Mesothelial cell of epicardium (in vitro differentiated cells): ENCODE measurements around the gene CHD2. TPM values are rescaled to one million over a fixed set of nuclear protein-coding genes. Genes with fewer than 3 reads are reported as not detected.
"Not testable (repeated sequence)": the region's sequence is repeated elsewhere in the genome, so short reads cannot be mapped to it uniquely, and the experiment has no call there.

ENCODE experiments used
- DNase-seq, 2 experiments: peaks; one replicate each; pipeline ENCODE4 v3.0.0; 2021; ENCODE audit warnings: low spot score in 2 of 2; ENCODE audit not compliant: unreplicated experiment in 2 of 2
- H3K27ac Mint-ChIP-seq: 2 replicates; pipeline ENCODE4 v1.8.0; 2021; ENCODE audit warnings: mixed read lengths
- H3K27me3 Mint-ChIP-seq: 2 replicates; pipeline ENCODE4 v1.8.0; 2021; ENCODE audit warnings: low read depth, mixed read lengths
- H3K36me3 Mint-ChIP-seq: 2 replicates; pipeline ENCODE4 v1.8.0; 2021; ENCODE audit warnings: mixed read lengths
- H3K4me1 Mint-ChIP-seq: 2 replicates; pipeline ENCODE4 v1.8.0; 2021; ENCODE audit warnings: mixed read lengths
- H3K4me3 Mint-ChIP-seq: 2 replicates; pipeline ENCODE4 v1.8.0; 2021; ENCODE audit warnings: mild to moderate bottlenecking, moderate library complexity, mixed read lengths
- H3K9me3 Mint-ChIP-seq: 2 replicates; pipeline ENCODE4 v1.8.0; 2021; ENCODE audit warnings: mixed read lengths
- CTCF ChIP-seq: fragments of 200-600 bp; sonication (generic); IDR thresholded peaks from one replicate; pipeline ENCODE4 v1.5.0; 2021; ENCODE audit warnings: antibody characterized with exemption; ENCODE audit not compliant: unreplicated experiment
- total RNA-seq: library from RNA; stranded (reverse); gene quantifications from 3 replicates; pipeline ENCODE4 v1.2.1, GENCODE V29; 2021

CHD2 gene
- total RNA-seq, 1 donor from 2014 or later: 178 TPM

- Mint-ChIP-seq H3K4me1 (peaks cover 18% of the 10 kb centered on the region), H3K9me3 (no peaks in the 10 kb centered on the region), H3K27me3 (no peaks in the 10 kb centered on the region), H3K4me3 (no peak overlapping the region), H3K36me3 (no peaks in the 10 kb centered on the region), H3K27ac (peak overlapping the region; percentile 73)
- no peak for TF ChIP-seq CTCF
- no peak for DNase-seq
Measured at GRCh38 chr15:92870010-92870591, 30.0 kb upstream of the CHD2 start.

- H3K9me3 Mint-ChIP-seq, H3K36me3 Mint-ChIP-seq, H3K27me3 Mint-ChIP-seq, H3K27ac Mint-ChIP-seq, H3K4me3 Mint-ChIP-seq, DNase-seq: not testable (repeated sequence)
- H3K4me1 Mint-ChIP-seq: peaks cover 32% of the 10 kb centered on the region
Measured at GRCh38 chr15:92872967-92873366, 27.2 kb upstream of the CHD2 start.

- H3K9me3 Mint-ChIP-seq: no peaks in the 10 kb centered on the region
- peaks cover 37% of the 10 kb centered on the region for H3K4me1 Mint-ChIP-seq
- DNase-seq: no peak
- no peak for TF ChIP-seq CTCF
- no peak overlapping the region for H3K4me3 Mint-ChIP-seq
- H3K27me3 Mint-ChIP-seq: no peaks in the 10 kb centered on the region
- H3K36me3 Mint-ChIP-seq: no peaks in the 10 kb centered on the region
- peak overlapping the region; percentile 47 for H3K27ac Mint-ChIP-seq
Measured at GRCh38 chr15:92877000-92877399, 23.1 kb upstream of the CHD2 start.

- no peaks in the 10 kb centered on the region for H3K36me3 Mint-ChIP-seq
- peaks cover 40% of the 10 kb centered on the region for H3K4me1 Mint-ChIP-seq
- DNase-seq: no peak
- peak overlapping the region; percentile 49 for H3K27ac Mint-ChIP-seq
- H3K27me3 Mint-ChIP-seq: no peaks in the 10 kb centered on the region
- H3K4me3 Mint-ChIP-seq: no peak overlapping the region
- no peaks in the 10 kb centered on the region for H3K9me3 Mint-ChIP-seq
- no peak for TF ChIP-seq CTCF
Measured at GRCh38 chr15:92877416-92877815, 22.7 kb upstream of the CHD2 start.

- H3K4me3 Mint-ChIP-seq: no peak overlapping the region
- no peaks in the 10 kb centered on the region for H3K27me3 Mint-ChIP-seq
Measured at GRCh38 chr15:92878593-92879053, 21.5 kb upstream of the CHD2 start.

More at GRCh38 chr15:92878593-92879053, 21.5 kb upstream of the CHD2 start:
- Mint-ChIP-seq H3K27ac (no peak overlapping the region), H3K4me1 (peaks cover 40% of the 10 kb centered on the region), H3K36me3 (no peaks in the 10 kb centered on the region), H3K9me3 (no peaks in the 10 kb centered on the region)
- no peak for TF ChIP-seq CTCF
- no peak for DNase-seq
